Stimulated activated naive CD8-positive, alpha-beta T cell treated with anti-CD3 and anti-CD28 coated beads, Interleukin-15, Interleukin-2, amounts not matched to agents 100 U/mL and 50 U/mL, for 24 hours (primary cell): ENCODE measurements around the gene SLC16A4.
A peak's percentile ranks its signal among the peaks of the same experiment; 100 is the strongest.

Experiments
- ATAC-seq: fragments of 150-1000 bp; cut with Tn5 transposase; one replicate; pipeline ENCODE4 v1.10.0; 2021
- DNase-seq: peaks from one replicate; pipeline ENCODE4 v3.0.0; 2021

SLC16A4 gene

DNA sequence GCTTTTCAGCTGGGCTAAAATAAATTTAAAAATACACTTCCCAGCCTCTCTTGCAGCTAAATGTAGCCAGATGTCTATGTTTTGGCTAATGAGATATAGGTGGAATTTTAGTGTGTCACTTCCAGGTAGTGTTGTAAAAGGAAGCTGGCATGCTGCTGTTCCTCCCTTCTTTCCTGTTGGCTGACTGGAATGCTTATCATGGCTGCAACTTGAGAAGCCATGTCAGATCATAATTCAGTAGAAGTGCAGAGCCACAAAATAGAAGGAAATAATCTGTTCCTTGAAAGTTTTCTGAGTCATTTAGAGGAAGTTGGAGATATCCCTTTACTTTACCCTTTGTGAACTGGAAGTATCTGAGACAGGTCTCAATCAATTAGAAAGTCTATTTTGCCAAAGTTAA is 62.6 kb downstream of the SLC16A4 start:
- ATAC-seq (no peak), DNase-seq (no peak)

DNA sequence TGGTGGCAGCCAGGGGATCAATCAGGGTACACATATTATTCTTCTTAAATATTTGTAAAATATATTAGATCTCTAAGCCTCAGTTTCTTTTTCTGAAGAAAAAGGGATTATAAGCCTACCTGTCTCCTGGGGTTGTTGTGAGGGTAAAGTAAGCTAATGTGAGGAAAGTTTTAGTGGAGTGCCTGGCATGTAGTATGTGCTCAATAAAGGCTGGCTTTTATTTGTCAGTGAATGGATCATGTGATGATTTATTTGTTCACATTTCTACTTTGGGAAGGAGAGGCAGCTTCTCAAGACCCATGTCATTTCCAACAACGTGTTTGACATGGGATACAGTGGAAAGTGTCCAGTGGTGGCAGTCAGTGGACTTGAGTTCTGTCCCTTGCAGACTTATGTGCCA is 64.0 kb downstream of the SLC16A4 start:
- DNase-seq (no peak), ATAC-seq (no peak)

DNA sequence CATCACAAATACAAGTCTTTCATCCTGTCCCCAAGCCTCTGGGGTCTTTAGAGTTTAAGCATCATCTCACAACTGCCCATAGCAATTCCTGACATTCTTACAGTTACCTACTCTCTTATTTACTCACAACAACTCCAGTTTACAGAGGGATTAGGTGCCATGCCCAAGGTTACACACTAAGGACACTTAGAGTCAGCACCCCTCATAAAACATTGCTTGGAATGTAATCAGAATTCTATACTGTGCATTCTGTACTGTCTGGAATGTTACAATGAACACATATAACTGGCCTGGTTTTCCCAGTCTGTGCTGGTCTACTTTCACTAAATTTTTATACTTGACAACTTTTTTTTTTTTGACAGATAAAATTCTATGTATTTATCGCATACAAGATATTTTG is 66.2 kb downstream of the SLC16A4 start:
- DNase-seq (no peak), ATAC-seq (no peak)

DNA sequence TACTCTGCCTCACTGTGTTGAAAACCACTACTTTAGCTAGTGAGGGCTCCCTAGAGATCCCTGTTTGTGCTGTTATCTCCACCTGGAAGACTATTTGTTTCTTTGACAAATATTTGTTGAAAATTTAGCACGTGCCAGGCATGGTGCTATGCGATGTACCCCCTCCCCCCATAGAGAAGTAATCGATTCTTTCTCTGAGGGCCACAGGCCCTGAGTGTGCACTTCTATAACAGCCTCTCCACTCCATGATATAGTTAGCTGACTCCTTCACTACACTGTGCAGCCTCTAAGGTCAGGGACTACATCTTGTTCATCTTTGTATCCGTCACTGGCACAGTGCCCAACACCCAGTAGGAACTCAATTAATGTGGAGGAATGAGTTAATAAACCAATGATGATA is 69.0 kb downstream of the SLC16A4 start:
- ATAC-seq: no peak

DNA sequence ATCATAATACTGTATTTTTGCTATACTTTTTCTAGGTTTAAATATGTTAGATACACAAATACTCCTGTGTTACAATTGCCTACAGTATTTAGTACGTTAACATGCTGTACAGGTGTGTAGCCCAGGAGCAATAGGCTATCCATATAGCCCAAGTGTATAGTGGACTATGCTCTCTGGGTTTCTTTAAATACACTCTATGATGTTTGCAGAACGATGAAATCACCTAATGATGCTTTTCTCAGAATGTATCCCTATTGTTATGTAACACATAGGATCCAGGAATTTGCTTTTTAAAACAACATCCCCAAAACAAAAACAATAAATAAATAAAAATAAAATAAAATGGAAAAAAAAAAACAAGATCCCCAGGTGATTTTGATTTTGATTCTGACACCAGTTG is 69.8 kb downstream of the SLC16A4 start:
- ATAC-seq: no peak
- no peak for DNase-seq

More for the DNA sequence above, 69.0 kb downstream of the SLC16A4 start:
- DNase-seq: no peak

DNA sequence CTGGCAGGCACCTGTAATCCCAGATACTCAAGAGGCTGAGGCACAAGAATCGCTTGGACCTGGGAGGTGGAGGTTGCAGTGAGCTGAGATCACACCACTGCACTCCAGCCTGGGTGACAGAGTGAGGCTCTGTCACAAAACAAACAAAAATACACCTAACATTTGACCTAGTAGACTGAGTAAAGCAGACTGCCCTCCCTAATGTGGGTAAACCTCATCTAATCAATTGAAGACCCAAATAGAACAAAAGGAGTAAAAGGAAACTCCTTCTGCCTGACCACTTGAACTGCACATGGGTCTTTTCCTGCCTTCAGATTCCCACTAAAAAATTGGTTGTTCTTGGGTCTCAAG is 70.7 kb downstream of the SLC16A4 start:
- ATAC-seq: no peak
- DNase-seq: no peak

DNA sequence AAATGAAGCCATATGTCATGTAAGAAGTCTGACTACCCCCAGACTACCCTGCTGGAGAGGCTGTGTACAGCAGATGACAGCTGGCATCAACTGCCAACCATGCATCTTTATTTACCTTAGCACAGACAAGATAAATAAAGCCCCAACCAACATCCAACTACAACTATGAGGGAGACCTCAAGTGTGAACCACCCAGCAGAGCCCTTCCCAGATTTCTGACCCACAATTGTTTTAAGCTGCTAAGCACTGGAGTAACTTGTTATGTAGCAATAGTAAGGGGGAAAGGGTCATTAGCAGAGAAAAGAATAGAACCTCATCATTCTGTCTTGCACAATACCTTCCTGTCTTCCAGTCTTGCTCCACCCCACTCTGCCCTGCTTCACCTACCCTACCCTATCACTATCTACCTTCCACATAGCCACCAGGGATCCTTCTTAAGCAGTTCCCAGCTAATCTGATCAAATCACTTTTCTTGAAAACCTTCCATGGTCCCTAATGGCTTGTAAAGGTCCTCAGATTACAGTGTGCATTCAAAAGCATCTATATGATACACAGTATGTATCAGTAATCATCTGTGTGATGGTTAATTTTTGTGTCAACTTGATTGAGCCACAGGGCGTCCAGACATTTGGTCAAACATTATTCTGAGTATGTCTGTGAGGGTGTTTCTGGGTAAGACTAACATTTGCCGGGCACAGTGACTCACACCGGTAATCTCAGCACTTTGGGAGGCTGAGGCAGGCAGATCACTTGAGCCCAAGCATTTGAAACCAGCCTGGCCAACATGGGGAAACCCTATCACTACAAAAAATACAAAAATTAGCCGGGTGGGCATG is 71.3 kb downstream of the SLC16A4 start:
- peak; percentile 49 for ATAC-seq
- no peak for DNase-seq

DNA sequence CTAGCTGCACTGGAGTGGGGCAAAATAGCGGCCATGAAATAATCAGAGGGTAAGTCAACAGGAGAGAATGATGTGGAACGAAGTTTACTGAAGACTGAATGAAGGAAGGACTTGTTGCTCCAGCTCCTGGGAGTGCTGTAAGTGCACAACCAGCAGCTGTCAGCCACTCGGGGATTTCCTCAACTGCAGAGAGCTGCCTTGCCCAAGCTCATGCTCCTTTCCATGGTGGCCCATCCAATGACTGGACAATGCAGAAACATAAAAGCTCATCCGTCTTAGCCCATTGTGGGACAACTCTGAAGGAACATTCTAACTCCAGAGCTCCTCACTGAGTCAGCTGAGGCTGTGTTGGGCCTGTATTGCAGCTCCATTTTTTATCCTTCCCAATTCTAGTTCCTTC is 72.8 kb downstream of the SLC16A4 start:
- DNase-seq (no peak), ATAC-seq (no peak)

DNA sequence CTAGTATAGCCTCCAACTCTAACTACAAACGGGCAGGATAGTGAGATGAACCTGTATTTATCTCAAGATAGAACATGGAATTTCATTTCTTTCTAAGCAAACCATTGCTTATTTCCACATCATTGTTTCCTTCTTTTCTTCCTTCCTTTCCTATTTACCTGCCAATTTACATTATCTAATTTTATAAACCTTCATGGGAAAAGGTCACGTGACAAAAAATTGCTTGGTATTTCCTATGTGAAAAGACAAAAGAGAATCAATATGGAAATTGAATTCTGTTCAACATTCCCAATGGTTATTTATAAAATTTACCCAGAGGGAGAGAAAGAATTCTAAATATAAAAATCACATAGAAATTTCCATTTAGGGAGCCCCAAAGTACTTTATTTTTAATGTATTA is 74.1 kb downstream of the SLC16A4 start:
- DNase-seq: no peak
- ATAC-seq: no peak
